ENCODE results near the gene DDX56. TPM values are rescaled to one million over a fixed set of nuclear protein-coding genes. Genes with fewer than 3 reads are reported as not detected.

Gene DDX56
- total and polyA plus RNA-seq, 2 of the 13 experiments (the other 11 are each of a cell fraction or from before 2014, with no cell fraction given): 82.6 to 120 TPM

GRCh38 chr7:44622342-44623151 lies 48.8 kb upstream of the DDX56 start (continued):
- 0 out of 2 replicates have a peak, but pooled peaks have one; percentile 24 for TF ChIP-seq HNF1B (CRISPR knock-in tag; IDR thresholded peaks at IDR 0.05)
- TF ChIP-seq DMAP1 (CRISPR knock-in tag; IDR thresholded peaks at IDR 0.05): 0 out of 2 replicates have a peak, but pooled peaks have one; percentile 40
- no peak for TF ChIP-seq JARID2 (CRISPR knock-in tag; IDR thresholded peaks at IDR 0.05; ENCODE audit: insufficient replicate concordance)
- TF ChIP-seq XRCC5 (optimal IDR thresholded peaks at IDR 0.05; ENCODE audit: low read length): no peak
- no peak for TF ChIP-seq ZNF44 (CRISPR knock-in tag; IDR thresholded peaks at IDR 0.05)
- no peak for TF ChIP-seq GFI1 (CRISPR knock-in tag; IDR thresholded peaks at IDR 0.05; ENCODE audit: borderline replicate concordance)
- TF ChIP-seq E2F5 (CRISPR knock-in tag; conservative IDR thresholded peaks at IDR 0.05): no peak
- peak; percentile 23; the same call in 1 of the 2 replicates for TF ChIP-seq GMEB1 (CRISPR knock-in tag; IDR thresholded peaks at IDR 0.05; ENCODE audit: borderline replicate concordance)
- no peak for TF ChIP-seq CEBPB (IDR thresholded peaks at IDR 0.05; ENCODE audit: borderline replicate concordance, low read depth, low read length)
- TF ChIP-seq NCOA2 (CRISPR knock-in tag; IDR thresholded peaks at IDR 0.05): no peak
- no peak for TF ChIP-seq ZSCAN5A (CRISPR knock-in tag; IDR thresholded peaks at IDR 0.05; ENCODE audit: borderline replicate concordance)
- no peak for TF ChIP-seq ZFP90 (CRISPR knock-in tag; IDR thresholded peaks at IDR 0.05; ENCODE audit: borderline replicate concordance)
- TF ChIP-seq ZNF550 (CRISPR knock-in tag; IDR thresholded peaks at IDR 0.05; ENCODE audit: borderline replicate concordance): no peak
- 0 out of 2 replicates have a peak, but pooled peaks have one; percentile 5 for TF ChIP-seq SMC3 (IDR thresholded peaks at IDR 0.05; ENCODE audit: low read length)
- TF ChIP-seq USF2 (IDR thresholded peaks at IDR 0.05; ENCODE audit: low read depth, low read length): no peak
- no peak for TF ChIP-seq USF2 (CRISPR knock-in tag; IDR thresholded peaks at IDR 0.05; ENCODE audit: borderline replicate concordance)
- no peak for TF ChIP-seq ZNF556 (CRISPR knock-in tag; IDR thresholded peaks at IDR 0.05; ENCODE audit: borderline replicate concordance)
- TF ChIP-seq CBX2 (IDR thresholded peaks at IDR 0.05; ENCODE audit: low read depth, low read length): no peak
- no peak for TF ChIP-seq CBX2 (CRISPR knock-in tag; IDR thresholded peaks at IDR 0.05; ENCODE audit: low read depth)
- no peak for TF ChIP-seq CREB3 (CRISPR knock-in tag; IDR thresholded peaks at IDR 0.05)

Measured in HepG2 (cell line).